Stimulated activated CD8-positive, alpha-beta memory T cell treated with anti-CD3 and anti-CD28 coated beads, Interleukin-7, amount 100 ng/mL, for 4 hours (primary cell): ENCODE data around the gene OBSCN.

Experiments used
- DNase-seq, 2 donors: peaks; one replicate each; pipeline ENCODE4 v3.0.0-alpha.2; 2020; ENCODE audit warnings: low read depth in 2 of 2

Gene OBSCN

GRCh38 chr1:228339059-228339704, 131.3 kb downstream of the OBSCN start:
- DNase-seq: no peak

- DNase-seq: no peak
Measured at GRCh38 chr1:228339766-228340685, 132.2 kb downstream of the OBSCN start.

- DNase-seq: no peak
Measured at GRCh38 chr1:228340686-228341449, 133.0 kb downstream of the OBSCN start.

GRCh38 chr1:228341450-228341813, 133.6 kb downstream of the OBSCN start:
- no peak for DNase-seq

GRCh38 chr1:228341814-228342626, 134.2 kb downstream of the OBSCN start:
- DNase-seq: no peak

GRCh38 chr1:228342627-228343190, 134.9 kb downstream of the OBSCN start:
- DNase-seq: no peak

- no peak for DNase-seq
Measured at GRCh38 chr1:228343191-228343661, 135.4 kb downstream of the OBSCN start.

- DNase-seq: no peak
Measured at GRCh38 chr1:228344631-228345072, 136.8 kb downstream of the OBSCN start.

GRCh38 chr1:228345201-228345930, 137.5 kb downstream of the OBSCN start:
- no peak for DNase-seq

GRCh38 chr1:228346731-228347130, 138.9 kb downstream of the OBSCN start:
- no peak for DNase-seq

GRCh38 chr1:228347181-228347580, 139.3 kb downstream of the OBSCN start:
- no peak for DNase-seq

GRCh38 chr1:228348708-228349467, 141.0 kb downstream of the OBSCN start:
- DNase-seq: no peak

- no peak for DNase-seq
Measured at GRCh38 chr1:228349701-228350171, 141.9 kb downstream of the OBSCN start.

- no peak for DNase-seq
Measured at GRCh38 chr1:228350179-228350742, 142.4 kb downstream of the OBSCN start.

GRCh38 chr1:228350831-228351781, 143.3 kb downstream of the OBSCN start:
- no peak for DNase-seq

GRCh38 chr1:228351850-228352249, 144.0 kb downstream of the OBSCN start:
- DNase-seq: no peak

GRCh38 chr1:228352677-228353481, 145.0 kb downstream of the OBSCN start:
- no peak for DNase-seq
